B cell (primary cell): ENCODE results near the gene PRDX1. TPM values are rescaled to one million over a fixed set of nuclear protein-coding genes. Genes with fewer than 3 reads are reported as not detected.

Experiments
- ATAC-seq: fragments of 200-7000 bp; cut with Tn5 transposase; one replicate; pipeline ENCODE4 v1.10.0; 2021; ENCODE audit warnings: low read depth, mild to moderate bottlenecking, moderate number of reproducible peaks, moderate library complexity
- CTCF ChIA-PET: fragments of 350-600 bp; sonication (Branson Sonifier 250); formaldehyde crosslinking; loops from one replicate; lab custom pipeline; 2021; ENCODE audit warnings: antibody characterized with exemption, inconsistent platforms; lab: Charles Lee
- POLR2A ChIA-PET: fragments of 350-600 bp; sonication (Branson Sonifier 250); formaldehyde crosslinking; loops from one replicate; lab custom pipeline; 2021; ENCODE audit warnings: antibody characterized with exemption; lab: Charles Lee
- DNase-seq: peaks from one replicate; pipeline ENCODE4 v3.0.0; 2013
- H2AFZ ChIP-seq: 2 replicates; pipeline ENCODE4 v1.6.1; 2012; ENCODE audit warnings: mild to moderate bottlenecking, low read depth, low read length; ENCODE audit not compliant: insufficient read depth, poor library complexity, severe bottlenecking
- H3K27ac ChIP-seq, 2 donors: 1 replicate in 1 of 2; 2 replicates in 1 of 2; pipeline ENCODE4 v1.5.1; 2012 to 2013; ENCODE audit warnings: low read length in 2 of 2, mild to moderate bottlenecking in 2 of 2, moderate library complexity in 1 of 2
- H3K27me3 ChIP-seq, 4 experiments: fragments of 200-600 bp in 1 of 4; sonication (generic) in 1 of 4; replicated peaks in 1 of 4; 1 replicate in 2 of 4; 2 replicates in 2 of 4; pipeline versions ENCODE4 v1.6.1 to v1.7.0; 2013 to 2016; ENCODE audit warnings: low read length in 3 of 4, mild to moderate bottlenecking in 2 of 4, mixed read lengths in 1 of 4, moderate library complexity in 1 of 4; ENCODE audit not compliant: insufficient read depth in 4 of 4, control insufficient read depth in 3 of 4; ENCODE audit errors: control extremely low read depth in 1 of 4
- H3K36me3 ChIP-seq, 2 experiments: replicated peaks in 1 of 2; 1 replicate in 1 of 2; 2 replicates in 1 of 2; pipeline versions ENCODE4 v1.6.1 to v1.7.1; 2013; ENCODE audit warnings: low read length in 1 of 2; ENCODE audit not compliant: insufficient read depth in 2 of 2, control insufficient read depth in 1 of 2; ENCODE audit errors: control extremely low read depth in 1 of 2, extremely low read depth in 1 of 2
- H3K4me1 ChIP-seq, 2 donors: fragments of 200-600 bp in 1 of 2; sonication (generic) in 1 of 2; 1 replicate in 1 of 2; 2 replicates in 1 of 2; pipeline versions ENCODE4 v1.5.1 to v1.6.1; 2013 to 2017; ENCODE audit warnings: low read length in 2 of 2; ENCODE audit not compliant: control insufficient read depth in 2 of 2, insufficient read depth in 2 of 2
- H3K4me2 ChIP-seq: replicated peaks from 2 replicates; pipeline ENCODE3; 2012; ENCODE audit warnings: mild to moderate bottlenecking, low read depth, low read length; ENCODE audit not compliant: poor library complexity, severe bottlenecking
- H3K4me3 ChIP-seq, 5 experiments: fragments of 200-600 bp in 1 of 5; sonication (generic) in 1 of 5; 1 replicate in 3 of 5; 2 replicates in 2 of 5; pipeline versions ENCODE4 v1.5.1 to v1.7.0; 2011 to 2016; ENCODE audit warnings: low read length in 4 of 5, mild to moderate bottlenecking in 4 of 5, low read depth in 2 of 5, control low read depth in 1 of 5, moderate library complexity in 1 of 5; ENCODE audit not compliant: insufficient read depth in 1 of 5; ENCODE audit errors: control extremely low read depth in 1 of 5, extremely low read depth in 1 of 5
- H3K79me2 ChIP-seq: fragments of 200-600 bp; sonication (generic); one replicate; pipeline ENCODE4 v1.6.0; 2016; ENCODE audit warnings: low read length; ENCODE audit not compliant: control insufficient read depth, insufficient read depth
- H3K9ac ChIP-seq: fragments of 200-600 bp; sonication (generic); 2 replicates; pipeline ENCODE4 v1.6.1; 2017; ENCODE audit warnings: mild to moderate bottlenecking, low read length, moderate library complexity
- H3K9me3 ChIP-seq, 3 donors: one replicate each; pipeline versions ENCODE4 v1.6.1 to v1.7.1; 2013; ENCODE audit warnings: low read length in 2 of 3; ENCODE audit not compliant: control insufficient read depth in 2 of 3, insufficient read depth in 1 of 3; ENCODE audit errors: control extremely low read depth in 1 of 3
- H4K20me1 ChIP-seq: 2 replicates; pipeline ENCODE4 v1.6.0; 2012; ENCODE audit warnings: mild to moderate bottlenecking, low read length; ENCODE audit not compliant: insufficient read depth, control insufficient read depth, poor library complexity, severe bottlenecking
- H3K27ac Mint-ChIP-seq: one replicate; pipeline ENCODE4 v1.8.0; 2021; ENCODE audit warnings: mixed read lengths
- H3K27me3 Mint-ChIP-seq: one replicate; pipeline ENCODE4 v1.8.0; 2021; ENCODE audit warnings: mixed read lengths
- H3K4me1 Mint-ChIP-seq: one replicate; pipeline ENCODE4 v1.8.0; 2021; ENCODE audit warnings: mixed read lengths
- H3K4me3 Mint-ChIP-seq: one replicate; pipeline ENCODE4 v1.8.0; 2021; ENCODE audit warnings: mixed read lengths
- H3K9me3 Mint-ChIP-seq: one replicate; pipeline ENCODE4 v1.8.0; 2022; ENCODE audit warnings: mixed read lengths; ENCODE audit not compliant: insufficient read depth
- EZH2 ChIP-seq: IDR thresholded peaks from 2 replicates; pipeline ENCODE4 v1.6.1; 2012; ENCODE audit warnings: borderline replicate concordance, low read depth, mild to moderate bottlenecking, moderate library complexity, low read length; ENCODE audit not compliant: insufficient read depth, poor library complexity, severe bottlenecking
- WGBS: methylation state at CpG from one replicate; pipeline ENCODE4 v1.1.5; 2013; ENCODE audit warnings: missing lambda C conversion rate; ENCODE audit not compliant: insufficient coverage; 5-methylcytosine and 5-hydroxymethylcytosine counted together
- intact Hi-C: fragments of 100-400 bp; cut with micrococcal nuclease; formaldehyde crosslinking; loops from one replicate; pipeline ENCODE4 v1.10.0; 2022
- polyA plus RNA-seq: library from polyadenylated mRNA; depleted of rRNA; stranded (reverse); fragments of >200 nt; gene quantifications from 2 replicates; pipeline ENCODE4 v1.2.3, GENCODE V29; 2012
- total RNA-seq, 2 donors: library from RNA; stranded (reverse); fragments of 120-200 nt in 1 of 2; gene quantifications; 1 replicate in 1 of 2; 2 replicates in 1 of 2; pipeline versions ENCODE4 v1.2.3 to v1.2.4, GENCODE V29; 2013 to 2022
- TF ChIP-seq, protein P1 (sequence below): fragments of 200-600 bp; IDR thresholded peaks from one replicate; pipeline ENCODE4 v1.8.0; 2022; ENCODE audit warnings: antibody characterized with exemption, mild to moderate bottlenecking

PRDX1 gene
- total and polyA plus RNA-seq, 2 donors (not counting 1 experiment from before 2014, with no cell fraction given): 56.4 to 104 TPM

DNA sequence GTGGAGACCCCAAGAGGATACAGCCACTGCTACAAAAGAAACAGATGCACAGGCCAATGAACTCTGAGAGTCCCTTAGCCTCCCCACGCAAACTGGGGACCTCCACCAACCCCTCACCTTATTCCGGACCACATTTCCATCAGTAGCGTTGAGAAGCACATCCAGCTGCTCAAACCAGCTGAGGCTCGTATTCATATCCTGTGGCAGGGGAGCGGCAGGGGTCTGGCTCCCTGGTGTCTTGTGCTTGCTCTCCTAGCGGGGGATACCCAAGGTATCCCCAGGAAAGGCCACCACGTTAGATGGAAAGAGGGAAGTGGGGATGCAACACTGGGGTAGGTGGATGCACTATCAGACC is 22.3 kb downstream of the PRDX1 start:
- H3K27me3 ChIP-seq: no peaks in the 10 kb centered on the region
- peak overlapping the region; percentile 96 for H3K4me3 Mint-ChIP-seq
- no peak for TF ChIP-seq EZH2
- TF ChIP-seq, protein P1, sequence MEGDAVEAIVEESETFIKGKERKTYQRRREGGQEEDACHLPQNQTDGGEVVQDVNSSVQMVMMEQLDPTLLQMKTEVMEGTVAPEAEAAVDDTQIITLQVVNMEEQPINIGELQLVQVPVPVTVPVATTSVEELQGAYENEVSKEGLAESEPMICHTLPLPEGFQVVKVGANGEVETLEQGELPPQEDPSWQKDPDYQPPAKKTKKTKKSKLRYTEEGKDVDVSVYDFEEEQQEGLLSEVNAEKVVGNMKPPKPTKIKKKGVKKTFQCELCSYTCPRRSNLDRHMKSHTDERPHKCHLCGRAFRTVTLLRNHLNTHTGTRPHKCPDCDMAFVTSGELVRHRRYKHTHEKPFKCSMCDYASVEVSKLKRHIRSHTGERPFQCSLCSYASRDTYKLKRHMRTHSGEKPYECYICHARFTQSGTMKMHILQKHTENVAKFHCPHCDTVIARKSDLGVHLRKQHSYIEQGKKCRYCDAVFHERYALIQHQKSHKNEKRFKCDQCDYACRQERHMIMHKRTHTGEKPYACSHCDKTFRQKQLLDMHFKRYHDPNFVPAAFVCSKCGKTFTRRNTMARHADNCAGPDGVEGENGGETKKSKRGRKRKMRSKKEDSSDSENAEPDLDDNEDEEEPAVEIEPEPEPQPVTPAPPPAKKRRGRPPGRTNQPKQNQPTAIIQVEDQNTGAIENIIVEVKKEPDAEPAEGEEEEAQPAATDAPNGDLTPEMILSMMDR: no peak
- peak overlapping the region; percentile 84 for H3K4me2 ChIP-seq
- DNase-seq: no peak
- H3K27ac Mint-ChIP-seq: peak overlapping the region; percentile 80
- intact Hi-C loops: no loop called here
- peak overlapping the region; percentile 52 to 67 for H3K27ac ChIP-seq
- H2AFZ ChIP-seq: peak overlapping the region; percentile 92
- H3K36me3 ChIP-seq: peaks cover 0 to 9% of the 10 kb centered on the region in 2 experiments
- peaks cover 12 to 22% of the 10 kb centered on the region in 2 donors for H3K4me1 ChIP-seq
- ChIA-PET CTCF (interaction anchor here (1.1 to 4.1 kb wide), 11 partner anchors 8 to 487 kb away, joined by 3 to 46 read pairs (median 7); partner anchors contain the start of genes MUTYH, PRDX1, TESK2 and TOE1), POLR2A (interaction anchor here (0.7 to 2.2 kb wide), 10 partner anchors 8 to 196 kb away, joined by 3 to 14 read pairs (median 6); partner anchors contain the start of genes AKR1A1, MUTYH, PRDX1 and TESK2)
- H3K9me3 Mint-ChIP-seq: no peaks in the 10 kb centered on the region
- ATAC-seq: no peak
- H3K79me2 ChIP-seq: peaks cover 17% of the 10 kb centered on the region
- peak overlapping the region; percentile 68 to 89 (median 74) for H3K4me3 ChIP-seq
- no peaks in the 10 kb centered on the region for H3K27me3 Mint-ChIP-seq
- no peaks in the 10 kb centered on the region for H3K9me3 ChIP-seq
- 0% methylated on average over 6 of the region's 7 CpGs for WGBS
- no peaks in the 10 kb centered on the region for H4K20me1 ChIP-seq
- H3K9ac ChIP-seq: peak overlapping the region; percentile 66
- H3K4me1 Mint-ChIP-seq: peaks cover 28% of the 10 kb centered on the region

DNA sequence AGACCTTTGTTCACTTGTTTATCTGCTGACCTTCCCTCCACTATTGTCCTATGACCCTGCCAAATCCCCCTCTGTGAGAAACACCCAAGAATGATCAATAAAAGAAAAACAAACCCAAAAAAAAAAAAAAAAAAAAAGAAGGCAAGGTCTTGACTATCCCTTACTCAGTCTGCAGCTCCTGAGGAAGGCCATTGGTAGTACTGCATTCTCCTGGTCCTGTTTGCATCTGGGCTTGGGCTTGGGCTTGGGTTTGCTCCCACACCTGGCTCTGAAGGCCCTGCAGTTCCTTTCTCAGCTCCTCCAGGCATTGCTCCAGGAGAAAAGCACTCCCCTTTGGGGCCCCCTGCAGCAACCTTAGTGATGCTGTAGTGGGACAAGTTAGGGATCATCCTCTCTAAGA is 23.4 kb downstream of the PRDX1 start:
- CTCF ChIA-PET: interaction anchor here (0.6 to 4.1 kb wide), 4 partner anchors 21 to 904 kb away, joined by 3 to 46 read pairs (median 20); no protein-coding TSS in a partner anchor
- no peak for DNase-seq
- Histone ChIP-seq H3K27ac (no peak overlapping the region), H3K4me3 (no peak overlapping the region), H3K79me2 (peaks cover 11% of the 10 kb centered on the region), H3K4me2 (no peak overlapping the region), H3K9me3 (no peaks in the 10 kb centered on the region), H3K4me1 (peaks cover 12 to 23% of the 10 kb centered on the region in 2 donors), H3K27me3 (no peaks in the 10 kb centered on the region), H2AFZ (no peak overlapping the region), H3K9ac (no peak overlapping the region), H3K36me3 (peaks cover 0 to 19% of the 10 kb centered on the region in 2 experiments), H4K20me1 (no peaks in the 10 kb centered on the region)
- intact Hi-C loops: no loop called here
- no peaks in the 10 kb centered on the region for H3K9me3 Mint-ChIP-seq
- no peak for ATAC-seq
- no peaks in the 10 kb centered on the region for H3K27me3 Mint-ChIP-seq
- TF ChIP-seq, protein P1: no peak
- no peak for TF ChIP-seq EZH2
- peak overlapping the region; percentile 96 for H3K4me3 Mint-ChIP-seq
- no peak overlapping the region for H3K27ac Mint-ChIP-seq
- peaks cover 28% of the 10 kb centered on the region for H3K4me1 Mint-ChIP-seq
- POLR2A ChIA-PET: interaction anchor here (0.6 to 2.2 kb wide), 2 partner anchors 7 to 195 kb away, joined by 3 to 12 read pairs; partner anchors contain the start of gene TESK2
